GM23338 (cell line): ENCODE data around the gene MCTP1. TPM values are rescaled to one million over a fixed set of nuclear protein-coding genes. Genes with fewer than 3 reads are reported as not detected.

Experiments used
- EZH2 ChIP-seq: fragments of 200-600 bp; sonication (generic); IDR thresholded peaks from one replicate; pipeline ENCODE4 v1.8.0; 2017; ENCODE audit warnings: antibody characterized with exemption, mild to moderate bottlenecking, low read depth; ENCODE audit not compliant: unreplicated experiment
- EZH2phosphoT487 ChIP-seq: fragments of 200-600 bp; sonication (generic); IDR thresholded peaks from one replicate; pipeline ENCODE4 v1.8.1; 2018; ENCODE audit warnings: antibody characterized with exemption; ENCODE audit not compliant: unreplicated experiment
- JUNB ChIP-seq: IDR thresholded peaks from one replicate; pipeline ENCODE4 v1.6.1; 2016; ENCODE audit warnings: antibody characterized with exemption; ENCODE audit not compliant: unreplicated experiment
- POLR2AphosphoS5 ChIP-seq: IDR thresholded peaks from 2 replicates; pipeline ENCODE4 v1.6.1; 2016; ENCODE audit warnings: antibody characterized with exemption, low read depth
- ZNF114 ChIP-seq: fragments of 250-450 bp; sonication (Bioruptor Pico); IDR thresholded peaks from 2 replicates; pipeline ENCODE4 v1.5.0; 2020; ENCODE audit warnings: mild to moderate bottlenecking, moderate library complexity
- polyA plus RNA-seq: library from polyadenylated mRNA; unstranded; fragments of >200 nt; fragmentation: Nextera tagmentation; extraction: Ambion mirVana; gene quantifications from 2 replicates; pipeline ENCODE4 v1.2.1, GENCODE V29; 2016
- total RNA-seq: library from RNA; depleted of rRNA; stranded (reverse); fragments of >200 nt; shearing (Covaris generic); gene quantifications from 2 replicates; pipeline ENCODE4 v1.2.3, GENCODE V29; 2014
- TF ChIP-seq, protein P1 (sequence below): fragments of 250-450 bp; sonication (Bioruptor Pico); IDR thresholded peaks from 2 replicates; pipeline ENCODE4 v1.5.0; 2020; ENCODE audit warnings: mild to moderate bottlenecking, moderate library complexity
- TF ChIP-seq, protein P2 (sequence below): IDR thresholded peaks from 2 replicates; pipeline ENCODE4 v1.6.1; 2016; ENCODE audit warnings: antibody characterized with exemption
- TF ChIP-seq, protein P3 (sequence below), 2 experiments: fragments of 200-600 bp in 1 of 2; sonication (generic) in 1 of 2; conservative IDR thresholded peaks; 2 replicates each; pipeline versions ENCODE4 v1.5.1 to v1.6.1; 2016 to 2017; ENCODE audit warnings: antibody characterized with exemption in 2 of 2, low read depth in 2 of 2, mild to moderate bottlenecking in 2 of 2, moderate library complexity in 1 of 2
- TF ChIP-seq, protein P4 (sequence below): IDR thresholded peaks from one replicate; pipeline ENCODE4 v1.6.1; 2018; ENCODE audit warnings: antibody characterized with exemption; ENCODE audit not compliant: unreplicated experiment

Gene MCTP1
- total and polyA plus RNA-seq, 2 experiments from 2014 or later: 3.7 to 4.2 TPM

DNA sequence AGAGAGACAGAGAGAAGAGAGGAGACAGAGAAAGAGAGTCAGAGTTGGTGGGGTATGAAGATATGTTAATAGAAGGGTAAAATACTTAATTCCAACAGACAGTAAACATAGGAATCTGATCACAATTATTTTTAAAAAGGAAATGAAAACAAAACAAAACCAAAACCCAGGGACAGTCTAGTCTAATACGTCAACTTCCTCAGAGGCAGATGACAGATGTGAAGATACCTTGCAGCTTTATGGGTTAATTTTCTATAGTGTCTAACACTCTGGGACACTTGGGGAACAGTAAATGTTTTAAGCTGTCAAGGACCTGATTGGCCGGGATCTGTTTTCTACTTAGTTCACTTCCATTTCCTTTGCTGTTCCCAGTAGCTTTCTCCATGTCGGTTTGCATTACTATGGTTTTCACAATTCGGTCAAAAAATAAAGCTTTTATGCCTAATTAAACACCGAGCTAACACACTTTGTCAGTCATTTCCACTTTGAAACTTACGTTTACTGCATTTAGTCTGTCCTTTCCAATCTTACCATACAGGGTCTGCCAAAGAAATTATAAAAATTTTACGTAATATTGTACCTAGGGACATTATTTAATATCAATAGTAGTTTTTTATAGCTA lies 216.5 kb downstream of the MCTP1 start (continued):
- TF ChIP-seq, protein P1, sequence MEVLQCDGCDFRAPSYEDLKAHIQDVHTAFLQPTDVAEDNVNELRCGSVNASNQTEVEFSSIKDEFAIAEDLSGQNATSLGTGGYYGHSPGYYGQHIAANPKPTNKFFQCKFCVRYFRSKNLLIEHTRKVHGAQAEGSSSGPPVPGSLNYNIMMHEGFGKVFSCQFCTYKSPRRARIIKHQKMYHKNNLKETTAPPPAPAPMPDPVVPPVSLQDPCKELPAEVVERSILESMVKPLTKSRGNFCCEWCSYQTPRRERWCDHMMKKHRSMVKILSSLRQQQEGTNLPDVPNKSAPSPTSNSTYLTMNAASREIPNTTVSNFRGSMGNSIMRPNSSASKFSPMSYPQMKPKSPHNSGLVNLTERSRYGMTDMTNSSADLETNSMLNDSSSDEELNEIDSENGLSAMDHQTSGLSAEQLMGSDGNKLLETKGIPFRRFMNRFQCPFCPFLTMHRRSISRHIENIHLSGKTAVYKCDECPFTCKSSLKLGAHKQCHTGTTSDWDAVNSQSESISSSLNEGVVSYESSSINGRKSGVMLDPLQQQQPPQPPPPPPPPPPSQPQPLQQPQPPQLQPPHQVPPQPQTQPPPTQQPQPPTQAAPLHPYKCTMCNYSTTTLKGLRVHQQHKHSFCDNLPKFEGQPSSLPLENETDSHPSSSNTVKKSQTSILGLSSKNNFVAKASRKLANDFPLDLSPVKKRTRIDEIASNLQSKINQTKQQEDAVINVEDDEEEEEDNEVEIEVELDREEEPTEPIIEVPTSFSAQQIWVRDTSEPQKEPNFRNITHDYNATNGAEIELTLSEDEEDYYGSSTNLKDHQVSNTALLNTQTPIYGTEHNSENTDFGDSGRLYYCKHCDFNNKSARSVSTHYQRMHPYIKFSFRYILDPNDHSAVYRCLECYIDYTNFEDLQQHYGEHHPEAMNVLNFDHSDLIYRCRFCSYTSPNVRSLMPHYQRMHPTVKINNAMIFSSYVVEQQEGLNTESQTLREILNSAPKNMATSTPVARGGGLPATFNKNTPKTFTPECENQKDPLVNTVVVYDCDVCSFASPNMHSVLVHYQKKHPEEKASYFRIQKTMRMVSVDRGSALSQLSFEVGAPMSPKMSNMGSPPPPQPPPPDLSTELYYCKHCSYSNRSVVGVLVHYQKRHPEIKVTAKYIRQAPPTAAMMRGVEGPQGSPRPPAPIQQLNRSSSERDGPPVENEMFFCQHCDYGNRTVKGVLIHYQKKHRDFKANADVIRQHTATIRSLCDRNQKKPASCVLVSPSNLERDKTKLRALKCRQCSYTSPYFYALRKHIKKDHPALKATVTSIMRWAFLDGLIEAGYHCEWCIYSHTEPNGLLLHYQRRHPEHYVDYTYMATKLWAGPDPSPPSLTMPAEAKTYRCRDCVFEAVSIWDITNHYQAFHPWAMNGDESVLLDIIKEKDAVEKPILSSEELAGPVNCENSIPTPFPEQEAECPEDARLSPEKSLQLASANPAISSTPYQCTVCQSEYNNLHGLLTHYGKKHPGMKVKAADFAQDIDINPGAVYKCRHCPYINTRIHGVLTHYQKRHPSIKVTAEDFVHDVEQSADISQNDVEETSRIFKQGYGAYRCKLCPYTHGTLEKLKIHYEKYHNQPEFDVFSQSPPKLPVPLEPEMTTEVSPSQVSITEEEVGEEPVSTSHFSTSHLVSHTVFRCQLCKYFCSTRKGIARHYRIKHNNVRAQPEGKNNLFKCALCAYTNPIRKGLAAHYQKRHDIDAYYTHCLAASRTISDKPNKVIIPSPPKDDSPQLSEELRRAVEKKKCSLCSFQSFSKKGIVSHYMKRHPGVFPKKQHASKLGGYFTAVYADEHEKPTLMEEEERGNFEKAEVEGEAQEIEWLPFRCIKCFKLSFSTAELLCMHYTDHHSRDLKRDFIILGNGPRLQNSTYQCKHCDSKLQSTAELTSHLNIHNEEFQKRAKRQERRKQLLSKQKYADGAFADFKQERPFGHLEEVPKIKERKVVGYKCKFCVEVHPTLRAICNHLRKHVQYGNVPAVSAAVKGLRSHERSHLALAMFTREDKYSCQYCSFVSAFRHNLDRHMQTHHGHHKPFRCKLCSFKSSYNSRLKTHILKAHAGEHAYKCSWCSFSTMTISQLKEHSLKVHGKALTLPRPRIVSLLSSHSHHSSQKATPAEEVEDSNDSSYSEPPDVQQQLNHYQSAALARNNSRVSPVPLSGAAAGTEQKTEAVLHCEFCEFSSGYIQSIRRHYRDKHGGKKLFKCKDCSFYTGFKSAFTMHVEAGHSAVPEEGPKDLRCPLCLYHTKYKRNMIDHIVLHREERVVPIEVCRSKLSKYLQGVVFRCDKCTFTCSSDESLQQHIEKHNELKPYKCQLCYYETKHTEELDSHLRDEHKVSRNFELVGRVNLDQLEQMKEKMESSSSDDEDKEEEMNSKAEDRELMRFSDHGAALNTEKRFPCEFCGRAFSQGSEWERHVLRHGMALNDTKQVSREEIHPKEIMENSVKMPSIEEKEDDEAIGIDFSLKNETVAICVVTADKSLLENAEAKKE: no peak
- TF ChIP-seq, protein P2, sequence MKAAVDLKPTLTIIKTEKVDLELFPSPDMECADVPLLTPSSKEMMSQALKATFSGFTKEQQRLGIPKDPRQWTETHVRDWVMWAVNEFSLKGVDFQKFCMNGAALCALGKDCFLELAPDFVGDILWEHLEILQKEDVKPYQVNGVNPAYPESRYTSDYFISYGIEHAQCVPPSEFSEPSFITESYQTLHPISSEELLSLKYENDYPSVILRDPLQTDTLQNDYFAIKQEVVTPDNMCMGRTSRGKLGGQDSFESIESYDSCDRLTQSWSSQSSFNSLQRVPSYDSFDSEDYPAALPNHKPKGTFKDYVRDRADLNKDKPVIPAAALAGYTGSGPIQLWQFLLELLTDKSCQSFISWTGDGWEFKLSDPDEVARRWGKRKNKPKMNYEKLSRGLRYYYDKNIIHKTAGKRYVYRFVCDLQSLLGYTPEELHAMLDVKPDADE: no peak
- TF ChIP-seq POLR2AphosphoS5 (no peak), EZH2phosphoT487 (no peak), ZNF114 (CRISPR knock-in tag) (no peak), EZH2 (no peak), JUNB (no peak)
- TF ChIP-seq, protein P3, sequence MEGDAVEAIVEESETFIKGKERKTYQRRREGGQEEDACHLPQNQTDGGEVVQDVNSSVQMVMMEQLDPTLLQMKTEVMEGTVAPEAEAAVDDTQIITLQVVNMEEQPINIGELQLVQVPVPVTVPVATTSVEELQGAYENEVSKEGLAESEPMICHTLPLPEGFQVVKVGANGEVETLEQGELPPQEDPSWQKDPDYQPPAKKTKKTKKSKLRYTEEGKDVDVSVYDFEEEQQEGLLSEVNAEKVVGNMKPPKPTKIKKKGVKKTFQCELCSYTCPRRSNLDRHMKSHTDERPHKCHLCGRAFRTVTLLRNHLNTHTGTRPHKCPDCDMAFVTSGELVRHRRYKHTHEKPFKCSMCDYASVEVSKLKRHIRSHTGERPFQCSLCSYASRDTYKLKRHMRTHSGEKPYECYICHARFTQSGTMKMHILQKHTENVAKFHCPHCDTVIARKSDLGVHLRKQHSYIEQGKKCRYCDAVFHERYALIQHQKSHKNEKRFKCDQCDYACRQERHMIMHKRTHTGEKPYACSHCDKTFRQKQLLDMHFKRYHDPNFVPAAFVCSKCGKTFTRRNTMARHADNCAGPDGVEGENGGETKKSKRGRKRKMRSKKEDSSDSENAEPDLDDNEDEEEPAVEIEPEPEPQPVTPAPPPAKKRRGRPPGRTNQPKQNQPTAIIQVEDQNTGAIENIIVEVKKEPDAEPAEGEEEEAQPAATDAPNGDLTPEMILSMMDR (conservative IDR thresholded peaks at IDR 0.05; ENCODE audit: low read depth in 2 of 2): no peak
- TF ChIP-seq, protein P4, sequence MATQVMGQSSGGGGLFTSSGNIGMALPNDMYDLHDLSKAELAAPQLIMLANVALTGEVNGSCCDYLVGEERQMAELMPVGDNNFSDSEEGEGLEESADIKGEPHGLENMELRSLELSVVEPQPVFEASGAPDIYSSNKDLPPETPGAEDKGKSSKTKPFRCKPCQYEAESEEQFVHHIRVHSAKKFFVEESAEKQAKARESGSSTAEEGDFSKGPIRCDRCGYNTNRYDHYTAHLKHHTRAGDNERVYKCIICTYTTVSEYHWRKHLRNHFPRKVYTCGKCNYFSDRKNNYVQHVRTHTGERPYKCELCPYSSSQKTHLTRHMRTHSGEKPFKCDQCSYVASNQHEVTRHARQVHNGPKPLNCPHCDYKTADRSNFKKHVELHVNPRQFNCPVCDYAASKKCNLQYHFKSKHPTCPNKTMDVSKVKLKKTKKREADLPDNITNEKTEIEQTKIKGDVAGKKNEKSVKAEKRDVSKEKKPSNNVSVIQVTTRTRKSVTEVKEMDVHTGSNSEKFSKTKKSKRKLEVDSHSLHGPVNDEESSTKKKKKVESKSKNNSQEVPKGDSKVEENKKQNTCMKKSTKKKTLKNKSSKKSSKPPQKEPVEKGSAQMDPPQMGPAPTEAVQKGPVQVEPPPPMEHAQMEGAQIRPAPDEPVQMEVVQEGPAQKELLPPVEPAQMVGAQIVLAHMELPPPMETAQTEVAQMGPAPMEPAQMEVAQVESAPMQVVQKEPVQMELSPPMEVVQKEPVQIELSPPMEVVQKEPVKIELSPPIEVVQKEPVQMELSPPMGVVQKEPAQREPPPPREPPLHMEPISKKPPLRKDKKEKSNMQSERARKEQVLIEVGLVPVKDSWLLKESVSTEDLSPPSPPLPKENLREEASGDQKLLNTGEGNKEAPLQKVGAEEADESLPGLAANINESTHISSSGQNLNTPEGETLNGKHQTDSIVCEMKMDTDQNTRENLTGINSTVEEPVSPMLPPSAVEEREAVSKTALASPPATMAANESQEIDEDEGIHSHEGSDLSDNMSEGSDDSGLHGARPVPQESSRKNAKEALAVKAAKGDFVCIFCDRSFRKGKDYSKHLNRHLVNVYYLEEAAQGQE: no peak
